A549 (cell line): ENCODE data around the gene PKDREJ.

Source experiments
- BHLHE40 ChIP-seq: IDR thresholded peaks from 2 replicates; pipeline ENCODE4 v1.6.1; 2012; ENCODE audit warnings: low read depth, low read length, inconsistent platforms
- EP300 ChIP-seq, 2 experiments: fragments of >200 bp; sonication (Bioruptor Twin); formaldehyde crosslinking; IDR thresholded peaks; 2 replicates in 1 of 2; 3 replicates in 1 of 2; pipeline ENCODE4 v1.6.1; 2016 to 2017
- MAFK ChIP-seq: fragments of 450-650 bp; IDR thresholded peaks from 2 replicates; pipeline ENCODE4 v1.6.1; 2014; ENCODE audit not compliant: partially characterized antibody
- POLR2A ChIP-seq: IDR thresholded peaks from 2 replicates; pipeline ENCODE4 v1.6.1; 2012; ENCODE audit warnings: mild to moderate bottlenecking, low read length
- RNF2 ChIP-seq: fragments of 200-600 bp; sonication (generic); IDR thresholded peaks from 2 replicates; pipeline ENCODE4 v1.6.1; 2016; ENCODE audit warnings: low read depth, mild to moderate bottlenecking, antibody characterized with exemption, moderate library complexity, borderline replicate concordance
- USF2 ChIP-seq: fragments of 450-650 bp; IDR thresholded peaks from 2 replicates; pipeline ENCODE4 v1.6.1; 2014; ENCODE audit warnings: antibody characterized with exemption
- TF ChIP-seq, protein P1 (sequence below): fragments of >200 bp; sonication (Bioruptor Twin); formaldehyde crosslinking; IDR thresholded peaks from 3 replicates; pipeline ENCODE4 v1.5.1; 2016

GRCh38 chr22:46238541-46238940 lies 24.6 kb downstream of the PKDREJ start:
- TF ChIP-seq POLR2A, result no peak
- TF ChIP-seq USF2, result no peak
- TF ChIP-seq, protein P1, sequence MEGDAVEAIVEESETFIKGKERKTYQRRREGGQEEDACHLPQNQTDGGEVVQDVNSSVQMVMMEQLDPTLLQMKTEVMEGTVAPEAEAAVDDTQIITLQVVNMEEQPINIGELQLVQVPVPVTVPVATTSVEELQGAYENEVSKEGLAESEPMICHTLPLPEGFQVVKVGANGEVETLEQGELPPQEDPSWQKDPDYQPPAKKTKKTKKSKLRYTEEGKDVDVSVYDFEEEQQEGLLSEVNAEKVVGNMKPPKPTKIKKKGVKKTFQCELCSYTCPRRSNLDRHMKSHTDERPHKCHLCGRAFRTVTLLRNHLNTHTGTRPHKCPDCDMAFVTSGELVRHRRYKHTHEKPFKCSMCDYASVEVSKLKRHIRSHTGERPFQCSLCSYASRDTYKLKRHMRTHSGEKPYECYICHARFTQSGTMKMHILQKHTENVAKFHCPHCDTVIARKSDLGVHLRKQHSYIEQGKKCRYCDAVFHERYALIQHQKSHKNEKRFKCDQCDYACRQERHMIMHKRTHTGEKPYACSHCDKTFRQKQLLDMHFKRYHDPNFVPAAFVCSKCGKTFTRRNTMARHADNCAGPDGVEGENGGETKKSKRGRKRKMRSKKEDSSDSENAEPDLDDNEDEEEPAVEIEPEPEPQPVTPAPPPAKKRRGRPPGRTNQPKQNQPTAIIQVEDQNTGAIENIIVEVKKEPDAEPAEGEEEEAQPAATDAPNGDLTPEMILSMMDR, result no peak
- no peak for TF ChIP-seq MAFK
- no peak for TF ChIP-seq BHLHE40
- TF ChIP-seq EP300 (IDR thresholded peaks at IDR 0.05), result no peak
- TF ChIP-seq RNF2, result no peak
